SK-N-SH (cell line): ENCODE data around the gene THEM5.
"Not testable (repeated sequence)": the region's sequence is repeated elsewhere in the genome, so short reads cannot be mapped to it uniquely, and the experiment has no call there.

Source experiments
- ELF1 ChIP-seq: IDR thresholded peaks from 2 replicates; pipeline ENCODE4 v1.4.0; 2012
- EZH2phosphoT487 ChIP-seq: fragments of 200-600 bp; sonication (generic); IDR thresholded peaks from 2 replicates; pipeline ENCODE4 v1.6.1; 2017; ENCODE audit warnings: low read depth, mixed run types, mild to moderate bottlenecking, antibody characterized with exemption, moderate library complexity, borderline replicate concordance
- FOXJ3 ChIP-seq: sonication (generic); formaldehyde crosslinking; IDR thresholded peaks from 2 replicates; pipeline ENCODE4 v1.5.1; 2020; ENCODE audit warnings: mild to moderate bottlenecking, missing genetic modification reagents
- GABPA ChIP-seq: IDR thresholded peaks from 2 replicates; pipeline ENCODE4 v1.4.0; 2012; ENCODE audit warnings: low read depth, mild to moderate bottlenecking
- MXI1 ChIP-seq: IDR thresholded peaks from 2 replicates; pipeline ENCODE4 v1.6.1; 2012; ENCODE audit warnings: mild to moderate bottlenecking, low read depth, low read length, improper control_type of control experiment
- NFIC ChIP-seq: IDR thresholded peaks from 2 replicates; pipeline ENCODE4 v1.4.0; 2012; ENCODE audit warnings: borderline replicate concordance
- RAD21 ChIP-seq: IDR thresholded peaks from 2 replicates; pipeline ENCODE4 v1.6.1; 2012; ENCODE audit warnings: mild to moderate bottlenecking, low read length
- RFX5 ChIP-seq: IDR thresholded peaks from 2 replicates; pipeline ENCODE4 v1.6.1; 2012; ENCODE audit warnings: mild to moderate bottlenecking, improper control_type of control experiment, low read length
- TAF1 ChIP-seq: IDR thresholded peaks from 2 replicates; pipeline ENCODE4 v1.6.1; 2012; ENCODE audit warnings: low read depth, mild to moderate bottlenecking, low read length, moderate library complexity, borderline replicate concordance
- TCF12 ChIP-seq: IDR thresholded peaks from 2 replicates; pipeline ENCODE4 v1.4.0; 2012
- TF ChIP-seq, protein P1 (sequence below): IDR thresholded peaks from 2 replicates; pipeline ENCODE4 v1.4.0; 2012; ENCODE audit warnings: low read depth
- TF ChIP-seq, protein P2 (sequence below): fragments of 150-350 bp; IDR thresholded peaks from 2 replicates; pipeline ENCODE4 v1.6.1; 2016; ENCODE audit warnings: mild to moderate bottlenecking, low read depth, low read length
- TF ChIP-seq, protein P3 (sequence below): fragments of 200-600 bp; sonication (generic); IDR thresholded peaks from 2 replicates; pipeline ENCODE4 v1.6.1; 2017; ENCODE audit warnings: antibody characterized with exemption, mild to moderate bottlenecking, moderate library complexity

DNA sequence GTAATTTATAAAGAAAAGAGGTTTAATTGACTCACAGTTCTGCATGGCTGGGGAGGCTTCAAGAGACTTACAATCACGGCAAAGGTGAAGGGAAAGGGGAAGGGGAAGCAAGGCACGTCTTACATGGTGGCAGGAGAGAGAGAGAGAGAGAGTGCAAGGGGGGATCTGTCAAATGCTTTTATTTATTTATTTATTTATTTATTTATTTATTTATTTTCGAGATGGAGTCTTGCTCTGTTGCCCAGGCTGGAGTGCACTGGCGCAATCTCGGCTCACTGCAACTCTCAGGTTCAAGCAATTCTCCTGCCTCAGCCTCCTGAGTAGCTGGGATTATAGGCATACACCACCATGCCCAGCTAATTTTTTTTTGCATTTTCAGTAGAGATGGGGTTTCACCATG, 29.4 kb upstream of the THEM5 start:
- TF ChIP-seq, protein P1, sequence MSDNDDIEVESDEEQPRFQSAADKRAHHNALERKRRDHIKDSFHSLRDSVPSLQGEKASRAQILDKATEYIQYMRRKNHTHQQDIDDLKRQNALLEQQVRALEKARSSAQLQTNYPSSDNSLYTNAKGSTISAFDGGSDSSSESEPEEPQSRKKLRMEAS: not testable (repeated sequence)
- not testable (repeated sequence) for TF ChIP-seq GABPA; FOXJ3 (CRISPR knock-in tag); TAF1; RAD21; MXI1; EZH2phosphoT487; ELF1; TCF12; RFX5; NFIC
- TF ChIP-seq, protein P2, sequence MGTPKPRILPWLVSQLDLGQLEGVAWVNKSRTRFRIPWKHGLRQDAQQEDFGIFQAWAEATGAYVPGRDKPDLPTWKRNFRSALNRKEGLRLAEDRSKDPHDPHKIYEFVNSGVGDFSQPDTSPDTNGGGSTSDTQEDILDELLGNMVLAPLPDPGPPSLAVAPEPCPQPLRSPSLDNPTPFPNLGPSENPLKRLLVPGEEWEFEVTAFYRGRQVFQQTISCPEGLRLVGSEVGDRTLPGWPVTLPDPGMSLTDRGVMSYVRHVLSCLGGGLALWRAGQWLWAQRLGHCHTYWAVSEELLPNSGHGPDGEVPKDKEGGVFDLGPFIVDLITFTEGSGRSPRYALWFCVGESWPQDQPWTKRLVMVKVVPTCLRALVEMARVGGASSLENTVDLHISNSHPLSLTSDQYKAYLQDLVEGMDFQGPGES: not testable (repeated sequence)
- TF ChIP-seq, protein P3, sequence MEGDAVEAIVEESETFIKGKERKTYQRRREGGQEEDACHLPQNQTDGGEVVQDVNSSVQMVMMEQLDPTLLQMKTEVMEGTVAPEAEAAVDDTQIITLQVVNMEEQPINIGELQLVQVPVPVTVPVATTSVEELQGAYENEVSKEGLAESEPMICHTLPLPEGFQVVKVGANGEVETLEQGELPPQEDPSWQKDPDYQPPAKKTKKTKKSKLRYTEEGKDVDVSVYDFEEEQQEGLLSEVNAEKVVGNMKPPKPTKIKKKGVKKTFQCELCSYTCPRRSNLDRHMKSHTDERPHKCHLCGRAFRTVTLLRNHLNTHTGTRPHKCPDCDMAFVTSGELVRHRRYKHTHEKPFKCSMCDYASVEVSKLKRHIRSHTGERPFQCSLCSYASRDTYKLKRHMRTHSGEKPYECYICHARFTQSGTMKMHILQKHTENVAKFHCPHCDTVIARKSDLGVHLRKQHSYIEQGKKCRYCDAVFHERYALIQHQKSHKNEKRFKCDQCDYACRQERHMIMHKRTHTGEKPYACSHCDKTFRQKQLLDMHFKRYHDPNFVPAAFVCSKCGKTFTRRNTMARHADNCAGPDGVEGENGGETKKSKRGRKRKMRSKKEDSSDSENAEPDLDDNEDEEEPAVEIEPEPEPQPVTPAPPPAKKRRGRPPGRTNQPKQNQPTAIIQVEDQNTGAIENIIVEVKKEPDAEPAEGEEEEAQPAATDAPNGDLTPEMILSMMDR: not testable (repeated sequence)
